ENCODE measurements around the gene VIPR2.

Gene VIPR2

GRCh38 chr7:159141167-159141566, 3.5 kb downstream of the VIPR2 start:
- H2AFZ ChIP-seq (ENCODE audit: low read length): no peak overlapping the region
- H4K20me1 ChIP-seq (ENCODE audit: insufficient read depth, low read length): no peaks in the 10 kb centered on the region
- no peaks in the 10 kb centered on the region for H3K9me3 ChIP-seq (replicated peaks; ENCODE audit: insufficient read depth, low read length)
- H3K4me3 ChIP-seq (ENCODE audit: low read length): no peak overlapping the region
- no peaks in the 10 kb centered on the region for H3K4me1 ChIP-seq (ENCODE audit: low read length)
- no peak overlapping the region for H3K4me2 ChIP-seq (ENCODE audit: low read depth, low read length)
- H3K79me2 ChIP-seq (ENCODE audit: low read length): no peaks in the 10 kb centered on the region
- no peak overlapping the region for H3K27ac ChIP-seq (ENCODE audit: low read length)
- 0 out of 2 replicates have a peak, but pooled peaks cover 4% of the 10 kb centered on the region for H3K27me3 ChIP-seq (replicated peaks; ENCODE audit: insufficient read depth, low read length)
- H3K36me3 ChIP-seq (replicated peaks; ENCODE audit: insufficient read depth, low read length): no peaks in the 10 kb centered on the region
- H3K9me2 ChIP-seq (replicated peaks; ENCODE audit: insufficient read depth, low read length): no peaks in the 10 kb centered on the region
- DNase-seq: no peak
- H3F3A ChIP-seq (ENCODE audit: insufficient read depth, low read length): no peaks in the 10 kb centered on the region
- H3K9ac ChIP-seq (ENCODE audit: low read length): no peak overlapping the region
- TF ChIP-seq CTCF (IDR thresholded peaks at IDR 0.05; ENCODE audit: low read length) (no peak), EZH2 (optimal IDR thresholded peaks at IDR 0.05; ENCODE audit: low read depth, low read length) (no peak), EZH2phosphoT487 (IDR thresholded peaks at IDR 0.05; ENCODE audit: low read length) (no peak)

GRCh38 chr7:159140170-159140910, 4.3 kb downstream of the VIPR2 start:
- Histone ChIP-seq H3K79me2 (ENCODE audit: low read length) (no peaks in the 10 kb centered on the region), H3K4me2 (ENCODE audit: low read depth, low read length) (no peak overlapping the region), H3K9me3 (replicated peaks; ENCODE audit: insufficient read depth, low read length) (no peaks in the 10 kb centered on the region), H3K4me3 (ENCODE audit: low read length) (no peak overlapping the region), H3K36me3 (replicated peaks; ENCODE audit: insufficient read depth, low read length) (no peaks in the 10 kb centered on the region), H3K27me3 (replicated peaks; ENCODE audit: insufficient read depth, low read length) (0 out of 2 replicates have a peak, but pooled peaks cover 4% of the 10 kb centered on the region), H4K20me1 (ENCODE audit: insufficient read depth, low read length) (no peaks in the 10 kb centered on the region), H3F3A (ENCODE audit: insufficient read depth, low read length) (no peaks in the 10 kb centered on the region), H3K9ac (ENCODE audit: low read length) (no peak overlapping the region), H2AFZ (ENCODE audit: low read length) (no peak overlapping the region), H3K27ac (ENCODE audit: low read length) (no peak overlapping the region), H3K4me1 (ENCODE audit: low read length) (no peaks in the 10 kb centered on the region), H3K9me2 (replicated peaks; ENCODE audit: insufficient read depth, low read length) (no peaks in the 10 kb centered on the region)
- TF ChIP-seq CTCF (IDR thresholded peaks at IDR 0.05; ENCODE audit: low read length) (no peak), EZH2phosphoT487 (IDR thresholded peaks at IDR 0.05; ENCODE audit: low read length) (no peak), EZH2 (optimal IDR thresholded peaks at IDR 0.05; ENCODE audit: low read depth, low read length) (no peak)
- no peak for DNase-seq

GRCh38 chr7:159139639-159140038, 5.0 kb downstream of the VIPR2 start:
- 0 out of 2 replicates have a peak, but pooled peaks cover 4% of the 10 kb centered on the region for H3K27me3 ChIP-seq (replicated peaks; ENCODE audit: insufficient read depth, low read length)
- H2AFZ ChIP-seq (ENCODE audit: low read length): no peak overlapping the region
- H3K9me3 ChIP-seq (replicated peaks; ENCODE audit: insufficient read depth, low read length): no peaks in the 10 kb centered on the region
- DNase-seq: no peak
- no peak overlapping the region for H3K9ac ChIP-seq (ENCODE audit: low read length)
- H3K4me3 ChIP-seq (ENCODE audit: low read length): no peak overlapping the region
- H3K4me2 ChIP-seq (ENCODE audit: low read depth, low read length): no peak overlapping the region
- H3F3A ChIP-seq (ENCODE audit: insufficient read depth, low read length): no peaks in the 10 kb centered on the region
- no peak overlapping the region for H3K27ac ChIP-seq (ENCODE audit: low read length)
- no peaks in the 10 kb centered on the region for H3K9me2 ChIP-seq (replicated peaks; ENCODE audit: insufficient read depth, low read length)
- no peaks in the 10 kb centered on the region for H3K79me2 ChIP-seq (ENCODE audit: low read length)
- no peaks in the 10 kb centered on the region for H3K36me3 ChIP-seq (replicated peaks; ENCODE audit: insufficient read depth, low read length)
- no peaks in the 10 kb centered on the region for H4K20me1 ChIP-seq (ENCODE audit: insufficient read depth, low read length)
- TF ChIP-seq CTCF (IDR thresholded peaks at IDR 0.05; ENCODE audit: low read length) (no peak), EZH2phosphoT487 (IDR thresholded peaks at IDR 0.05; ENCODE audit: low read length) (no peak), EZH2 (optimal IDR thresholded peaks at IDR 0.05; ENCODE audit: low read depth, low read length) (no peak)
- no peaks in the 10 kb centered on the region for H3K4me1 ChIP-seq (ENCODE audit: low read length)

Data from MM.1S (cell line).